ENCODE data around the gene COQ5.

COQ5 gene

DNA sequence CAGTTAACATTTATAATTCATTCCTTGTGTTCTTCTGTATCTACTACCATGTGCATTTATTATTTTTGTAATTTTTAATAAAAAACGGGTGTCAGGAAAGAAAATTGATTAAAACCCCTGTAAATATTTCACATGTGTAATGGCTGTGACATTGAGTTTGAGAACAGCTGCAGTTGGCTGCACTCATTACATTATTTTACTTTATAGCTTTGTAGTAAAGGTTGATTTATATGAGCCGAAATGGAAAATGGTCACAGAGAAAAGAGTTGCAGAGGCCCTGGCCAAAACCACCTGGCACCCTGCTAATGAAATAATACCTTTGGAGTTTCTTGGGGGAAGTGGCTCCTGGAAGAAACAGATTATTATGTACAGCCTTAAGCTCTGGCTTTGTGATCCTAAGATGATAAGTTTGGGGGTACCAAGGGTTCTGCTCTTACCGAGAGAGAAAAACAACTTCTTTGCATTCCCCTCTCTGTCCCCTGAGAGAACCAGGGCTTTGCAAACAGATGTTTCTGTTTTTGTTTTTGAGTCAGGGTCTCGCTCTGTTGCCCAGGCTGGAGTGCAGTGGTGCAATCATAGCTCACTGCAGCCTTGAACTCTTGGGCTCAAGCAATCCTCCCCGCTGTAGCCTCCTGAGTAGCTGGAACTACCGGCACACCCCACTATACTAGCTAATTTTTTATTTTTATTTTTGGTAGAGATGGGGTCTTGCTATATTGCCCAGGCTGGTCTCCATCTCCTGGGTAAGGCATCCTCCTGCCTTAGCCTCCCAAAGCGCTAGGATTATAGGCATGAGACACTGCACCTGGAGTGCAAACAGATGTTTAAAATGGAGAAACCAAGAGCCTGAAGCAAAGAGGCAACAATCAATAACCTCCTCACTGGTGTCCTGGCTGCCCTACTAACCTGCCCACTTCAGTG, 42.7 kb downstream of the COQ5 start:
- DNase-seq (ENCODE audit: low read depth in 2 of 2, low spot score in 1 of 2), result no peak

DNA sequence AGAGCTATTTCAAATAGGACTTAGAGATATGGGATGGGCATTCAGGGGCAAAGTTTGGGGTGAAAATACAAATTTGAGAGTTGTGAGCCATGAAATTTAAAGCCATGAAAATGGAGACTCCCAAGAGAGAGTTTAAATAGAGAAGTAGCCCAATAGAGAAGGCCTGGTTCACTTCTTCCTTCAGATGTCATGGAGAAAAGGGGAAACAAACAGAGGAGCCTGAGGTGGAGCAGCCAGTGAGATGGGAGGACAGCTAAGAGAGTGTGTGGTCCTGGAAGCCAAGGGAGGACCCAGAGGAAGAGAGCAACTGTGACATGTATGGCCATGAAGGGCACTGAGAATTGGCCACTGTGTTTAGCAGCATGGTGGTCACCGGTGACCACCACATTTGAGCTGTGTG, 45.3 kb downstream of the COQ5 start:
- DNase-seq (ENCODE audit: low read depth in 2 of 2, low spot score in 1 of 2), result no peak

DNA sequence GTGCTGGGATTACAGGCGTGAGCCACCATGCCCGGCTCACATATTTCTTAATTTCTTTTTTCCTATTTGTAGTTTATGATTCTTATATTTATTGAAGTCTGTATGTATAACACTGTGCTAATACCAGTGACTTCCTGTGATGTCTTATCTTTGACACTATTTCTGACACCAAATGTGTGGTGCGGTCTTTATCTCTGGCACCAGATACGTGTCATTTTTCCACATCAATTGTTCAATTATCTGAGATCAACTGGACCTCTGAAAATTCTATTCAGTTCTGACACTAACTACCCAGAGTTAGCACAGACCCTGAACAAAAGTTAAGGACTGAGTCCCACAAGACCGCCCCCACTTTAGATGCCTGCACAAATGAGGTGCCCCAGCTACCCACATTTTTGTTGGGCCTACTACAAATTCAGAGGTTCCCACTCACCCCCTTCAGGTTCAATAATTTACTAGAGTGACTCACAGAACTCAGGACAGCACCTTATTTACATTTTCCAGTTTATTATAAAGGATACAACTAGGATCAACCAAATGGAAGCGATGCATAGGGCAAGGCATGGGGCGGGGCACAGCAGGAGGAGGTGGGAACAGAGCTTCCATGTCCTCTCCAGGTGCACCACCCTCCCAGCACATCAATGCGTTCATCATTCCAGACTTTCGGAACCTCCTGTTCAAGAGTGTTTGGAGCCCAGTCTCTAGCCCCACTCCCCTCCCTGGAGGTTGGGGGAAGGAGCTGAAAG, 47.8 kb downstream of the COQ5 start:
- DNase-seq (ENCODE audit: low read depth in 2 of 2, low spot score in 1 of 2), result no peak

DNA sequence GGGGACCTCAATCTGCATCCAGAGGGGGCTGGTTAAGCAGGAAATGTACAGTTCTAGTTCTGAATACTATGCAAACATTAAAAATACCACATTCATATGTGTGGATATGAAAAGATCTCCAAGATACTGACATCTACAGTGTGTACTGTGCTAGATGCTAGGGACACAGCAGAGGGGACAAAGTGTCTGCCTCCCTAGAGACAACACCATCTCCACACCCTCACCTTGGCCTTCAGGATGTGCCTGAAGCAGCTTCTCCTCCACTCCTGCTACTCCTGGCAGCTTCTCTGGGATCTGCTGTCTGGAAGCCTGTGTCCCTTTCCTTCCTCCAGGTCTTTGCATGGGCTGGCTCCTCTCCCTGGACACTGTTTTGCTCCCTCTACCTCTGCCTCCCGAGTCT, 48.7 kb downstream of the COQ5 start:
- DNase-seq (ENCODE audit: low read depth in 2 of 2, low spot score in 1 of 2), result no peak

DNA sequence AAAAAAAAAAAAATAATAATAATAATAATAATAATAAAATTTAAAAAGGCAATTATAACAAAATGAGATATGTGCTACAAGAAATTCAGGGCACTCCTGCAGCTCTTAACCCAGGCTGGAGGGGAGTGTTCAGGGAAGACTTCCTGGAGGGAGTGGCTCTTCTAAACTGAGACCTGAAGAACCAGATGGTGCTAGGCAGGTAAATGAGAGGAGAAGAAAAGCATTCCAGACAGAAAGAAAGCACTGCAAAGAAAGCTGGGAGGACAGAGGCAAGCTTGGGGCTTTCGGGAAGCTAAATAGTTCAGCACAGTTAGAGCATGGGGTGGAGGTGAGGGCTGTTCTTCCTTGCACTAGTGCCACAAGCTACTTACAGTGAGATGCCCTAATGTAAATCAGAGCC, 49.5 kb downstream of the COQ5 start:
- no peak for DNase-seq (ENCODE audit: low read depth in 2 of 2, low spot score in 1 of 2)

DNA sequence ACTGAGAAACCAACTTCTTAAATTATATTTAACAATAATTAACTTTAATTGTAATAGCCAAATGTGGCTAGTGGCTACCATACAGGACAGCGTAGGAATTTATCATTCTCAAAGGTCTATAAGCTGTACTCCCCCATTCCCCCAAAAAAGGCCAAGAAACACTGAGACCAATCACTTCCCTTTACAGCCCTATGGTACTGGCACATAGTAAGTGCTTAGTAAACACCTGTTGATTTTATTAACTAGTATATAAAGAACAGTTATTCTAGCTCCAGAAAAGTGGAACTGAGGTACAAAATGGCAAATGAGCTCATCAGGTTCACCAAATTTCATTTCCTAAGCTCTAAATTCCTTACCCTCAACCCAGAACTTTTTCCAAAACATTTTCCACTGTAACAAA, 53.3 kb downstream of the COQ5 start:
- DNase-seq (ENCODE audit: low read depth in 2 of 2, low spot score in 1 of 2), result no peak

DNA sequence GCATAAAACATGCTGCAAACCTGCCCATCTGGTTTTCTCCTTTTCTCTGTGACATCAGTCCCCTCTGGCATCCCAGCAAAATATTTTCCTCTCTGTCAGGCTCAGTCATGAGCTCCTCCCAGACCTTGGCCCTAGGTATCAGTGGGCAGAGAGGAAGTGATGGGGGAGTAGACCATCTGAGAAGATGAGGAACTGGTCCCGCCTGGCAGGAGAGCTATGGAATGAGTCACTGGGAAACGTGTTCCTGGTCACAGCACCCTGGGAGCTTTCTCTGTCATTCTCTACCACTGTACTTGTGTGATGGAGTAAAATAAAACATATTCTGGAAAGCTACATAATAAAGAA, 54.4 kb downstream of the COQ5 start:
- no peak for DNase-seq (ENCODE audit: low read depth in 2 of 2, low spot score in 1 of 2)

DNA sequence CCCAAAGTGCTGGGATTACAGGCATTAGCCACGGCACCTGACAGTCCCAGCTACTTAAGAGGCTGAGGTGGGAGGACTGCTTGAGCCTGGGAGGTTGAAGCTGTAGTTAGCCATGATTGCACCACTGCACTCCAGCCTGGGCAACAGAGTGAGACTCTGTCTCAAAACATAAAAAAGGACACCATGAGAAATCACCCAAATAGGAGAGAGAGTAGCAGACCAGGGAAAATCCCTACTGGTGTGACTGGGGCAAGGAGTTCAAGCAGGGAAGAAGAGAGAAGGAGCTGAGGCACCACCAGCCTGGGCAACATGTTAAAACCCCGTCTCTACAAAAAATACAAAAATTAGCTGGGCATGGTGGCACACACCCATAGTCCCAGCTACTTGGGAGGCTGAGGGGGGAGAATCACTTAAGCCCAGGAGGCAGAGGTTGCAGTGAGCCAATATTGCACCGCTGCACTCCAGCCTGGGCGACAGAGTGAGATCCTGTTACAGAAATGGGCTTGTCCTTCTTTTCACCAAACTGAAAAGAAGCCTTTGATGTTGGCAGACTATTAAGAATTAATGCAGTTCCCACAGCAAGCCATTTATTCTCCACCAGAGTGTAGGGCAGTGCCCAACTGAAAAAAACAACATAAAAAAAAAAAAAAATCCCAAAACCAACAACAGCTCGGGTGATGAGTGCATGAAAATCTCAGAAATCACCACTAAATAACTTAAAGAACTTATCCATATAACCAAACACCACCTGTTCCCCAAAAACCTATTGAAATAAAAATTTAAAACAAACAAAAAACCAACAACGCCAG, 54.9 kb downstream of the COQ5 start:
- DNase-seq (ENCODE audit: low read depth in 2 of 2, low spot score in 1 of 2), result no peak

DNA sequence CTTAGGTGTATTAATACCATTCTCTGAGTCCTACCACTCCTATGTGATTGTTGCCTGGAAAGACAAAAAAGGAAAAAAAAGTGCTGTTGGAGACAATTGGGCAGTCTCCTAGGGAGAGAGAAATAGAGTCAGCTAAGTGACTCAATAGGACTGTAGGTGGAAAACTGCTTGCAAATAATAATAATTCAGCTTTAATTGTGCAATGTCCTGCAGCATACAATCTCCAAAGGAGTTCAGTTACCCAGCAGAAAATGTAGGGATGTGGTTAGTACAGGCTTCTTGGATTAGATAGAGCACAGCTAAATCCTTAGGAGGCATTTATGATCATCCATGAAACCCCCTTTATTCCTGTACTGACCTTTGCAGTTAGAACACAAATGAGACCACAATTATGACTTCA, 56.4 kb downstream of the COQ5 start:
- no peak for DNase-seq (ENCODE audit: low read depth in 2 of 2, low spot score in 1 of 2)

DNA sequence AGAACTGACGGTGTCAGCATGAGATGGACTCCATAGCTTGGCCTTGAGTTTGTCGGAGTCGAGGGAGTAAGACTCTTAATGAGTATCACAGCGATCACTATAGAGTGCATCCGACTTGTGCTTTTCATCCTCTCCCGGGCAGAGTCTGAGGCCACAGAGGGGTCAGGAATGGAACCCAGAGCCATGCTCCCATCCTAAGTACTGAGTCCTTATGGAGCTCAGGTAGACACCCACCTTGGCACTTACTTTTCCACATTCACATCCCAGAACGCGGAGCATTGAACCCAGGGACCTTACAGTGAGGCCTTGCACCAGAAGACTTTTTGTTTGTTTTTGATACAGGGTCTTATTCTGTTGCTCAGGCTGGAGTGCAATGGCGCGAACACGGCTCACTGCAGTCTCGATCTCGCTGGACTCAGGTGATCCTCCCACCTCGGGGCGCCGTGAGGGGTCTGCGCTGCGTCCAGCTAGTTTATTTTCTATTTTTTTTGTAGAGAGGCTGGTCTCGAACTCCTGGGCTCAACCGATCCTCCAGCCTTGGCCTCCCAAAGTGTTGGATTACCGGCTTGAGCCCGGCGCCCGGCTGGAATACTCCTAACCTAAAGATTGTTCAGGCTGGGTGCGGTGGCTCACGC, 58.7 kb downstream of the COQ5 start:
- no peak for DNase-seq (ENCODE audit: low read depth in 2 of 2, low spot score in 1 of 2)

DNA sequence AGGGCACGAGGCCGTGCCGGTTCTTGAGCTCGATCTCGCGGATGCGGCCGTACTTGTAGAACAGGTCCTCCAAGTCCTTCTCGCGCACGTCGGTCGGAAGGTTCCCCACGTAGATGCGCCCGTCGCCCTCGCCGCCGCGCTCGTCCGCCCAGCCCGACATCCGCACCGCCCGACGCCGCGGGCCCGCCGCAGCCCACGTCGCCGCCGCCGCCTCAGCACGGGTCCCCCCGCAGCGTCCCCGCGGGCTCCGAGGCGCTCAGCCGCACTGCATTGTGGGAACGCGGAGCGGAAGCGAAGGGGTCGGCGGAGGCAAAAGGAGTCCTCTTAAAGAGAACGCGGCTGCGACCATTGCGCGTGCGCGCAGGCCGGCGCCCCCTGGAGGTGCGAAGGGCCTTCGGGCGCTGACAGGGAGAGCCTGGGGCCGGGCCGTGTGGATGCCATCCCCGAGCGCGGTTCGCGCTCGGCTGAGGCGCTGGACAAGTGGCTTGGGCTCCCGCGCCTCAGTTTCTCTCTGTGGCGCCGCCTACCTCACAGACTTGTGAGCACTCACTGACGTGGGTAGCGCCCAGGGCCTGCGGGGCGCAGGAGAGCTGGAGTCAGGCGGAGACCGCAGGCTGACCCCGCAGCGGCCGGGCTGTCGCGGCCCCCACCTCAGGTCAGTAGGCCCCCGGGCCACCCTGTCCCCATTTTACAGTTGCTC, 59.4 kb downstream of the COQ5 start, which contains the start of gene SRSF9:
Gene SRSF9 (minus strand): TSS at position 299 of the 700 bp plus-strand sequence. CDS start 139 bp downstream, at position 160.
- DNase-seq (ENCODE audit: low read depth in 2 of 2, low spot score in 1 of 2), result peak; percentile 95 to 97

DNA sequence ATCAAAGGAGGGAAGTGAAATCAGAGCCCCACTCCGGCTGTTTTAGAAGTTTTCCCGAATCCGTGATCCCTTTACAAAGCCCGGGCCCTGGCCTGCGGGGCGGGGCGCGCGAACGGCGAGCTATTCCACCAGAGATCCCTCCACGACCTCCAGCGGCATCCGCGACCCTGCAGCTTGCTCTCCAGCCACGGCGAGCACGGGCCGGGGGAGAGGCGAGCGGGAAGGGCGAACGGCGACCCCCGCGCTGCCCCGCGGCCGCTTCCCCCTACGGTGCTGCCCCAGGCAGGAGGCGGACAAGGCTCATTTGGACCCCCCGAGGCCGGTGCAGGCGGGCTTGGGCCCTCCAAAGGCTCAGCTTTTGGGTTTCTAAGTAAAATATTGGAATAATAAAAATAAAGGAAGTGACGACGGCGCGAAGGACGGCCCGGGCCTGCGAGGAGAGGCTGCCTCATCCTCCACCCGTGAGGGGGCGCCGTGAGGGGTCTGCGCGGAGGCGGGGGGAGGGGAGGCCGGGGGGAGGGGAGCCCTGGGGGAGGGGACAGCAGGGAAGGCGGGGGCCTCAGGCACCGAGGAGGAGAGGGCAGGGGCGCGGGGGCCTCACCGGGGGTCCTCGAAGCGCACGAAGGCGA, 60.0 kb downstream of the COQ5 start:
- DNase-seq (ENCODE audit: low read depth in 2 of 2, low spot score in 1 of 2), result peak in 1 of 2 donors; percentile 25

DNA sequence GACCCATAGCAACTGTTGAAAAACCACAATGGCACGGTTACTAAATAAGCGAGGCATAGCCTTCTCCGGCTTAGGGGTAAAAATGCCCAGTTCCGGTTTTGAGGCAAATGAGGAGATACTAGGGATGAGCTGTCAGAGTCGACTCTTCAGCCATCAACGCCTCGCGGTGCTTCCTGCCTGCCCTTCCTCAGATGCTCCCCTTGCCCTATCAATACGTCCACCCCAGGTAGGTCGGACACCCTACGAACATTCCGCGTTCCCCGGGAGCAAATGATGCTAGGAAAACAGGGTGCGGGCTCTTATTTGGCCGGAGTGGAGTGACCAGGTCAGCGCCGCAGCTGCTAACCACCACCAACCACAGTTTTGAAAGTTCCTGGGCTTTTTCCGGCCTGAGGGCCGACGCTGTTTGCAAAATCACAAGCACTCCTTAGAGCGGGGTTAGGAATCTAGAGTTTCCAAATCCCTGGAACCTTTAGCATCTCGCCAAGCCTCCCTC, 60.6 kb downstream of the COQ5 start:
- no peak for DNase-seq (ENCODE audit: low read depth in 2 of 2, low spot score in 1 of 2)

DNA sequence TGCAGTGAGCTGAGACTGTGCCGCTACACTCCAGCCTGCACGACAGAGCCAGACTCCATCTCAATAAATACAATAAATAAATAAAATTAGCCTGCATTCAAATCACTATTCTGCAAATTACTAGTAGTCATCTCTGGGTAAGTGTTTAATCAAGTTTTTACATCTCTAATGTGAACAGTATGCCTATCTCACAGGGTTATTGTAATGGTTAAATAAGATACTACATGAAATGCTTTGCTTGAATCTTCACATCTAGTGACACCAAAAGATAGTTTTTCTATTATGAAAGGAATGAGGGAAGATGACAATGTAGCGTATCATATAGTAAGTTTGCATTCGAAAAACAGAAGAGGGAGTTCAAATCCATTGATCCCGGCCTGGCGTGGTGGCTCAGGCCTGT, 61.5 kb downstream of the COQ5 start:
- DNase-seq (ENCODE audit: low read depth in 2 of 2, low spot score in 1 of 2), result no peak

DNA sequence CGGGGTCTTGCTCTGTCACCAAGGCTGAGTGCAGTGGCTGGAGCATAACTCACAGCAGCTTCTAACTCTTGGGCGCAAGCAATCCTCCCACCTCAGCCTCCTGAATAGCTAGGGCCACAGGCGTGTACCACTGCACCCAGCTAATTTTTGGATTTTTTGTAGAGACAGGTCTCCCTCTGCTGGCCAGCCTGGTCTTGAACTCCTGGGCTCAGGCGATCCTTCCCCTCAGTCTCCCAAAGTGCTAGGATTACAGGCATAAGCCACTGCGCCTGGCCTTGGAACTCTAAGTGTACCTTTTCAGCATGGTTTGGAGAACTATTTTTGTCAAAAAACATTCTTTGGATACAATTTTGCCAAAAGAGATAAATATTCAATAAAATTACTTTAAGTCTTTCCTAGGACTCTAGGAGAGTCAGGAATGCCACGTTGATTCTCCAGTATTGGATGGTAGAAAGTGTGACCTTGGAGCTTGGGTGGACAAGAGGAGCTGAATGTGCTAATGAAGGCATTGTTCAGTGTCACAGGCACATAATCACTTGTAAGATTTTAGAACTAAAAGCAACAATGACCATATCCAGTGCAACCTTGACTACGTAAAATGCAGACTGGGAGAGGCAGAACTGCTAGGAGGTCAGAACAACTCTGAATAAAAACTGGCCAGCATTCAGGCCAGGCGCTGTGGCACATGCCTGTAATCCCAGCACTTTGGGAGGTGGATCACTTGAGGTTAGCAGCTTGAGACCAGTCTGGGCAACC, 62.2 kb downstream of the COQ5 start:
- DNase-seq (ENCODE audit: low read depth in 2 of 2, low spot score in 1 of 2), result no peak

DNA sequence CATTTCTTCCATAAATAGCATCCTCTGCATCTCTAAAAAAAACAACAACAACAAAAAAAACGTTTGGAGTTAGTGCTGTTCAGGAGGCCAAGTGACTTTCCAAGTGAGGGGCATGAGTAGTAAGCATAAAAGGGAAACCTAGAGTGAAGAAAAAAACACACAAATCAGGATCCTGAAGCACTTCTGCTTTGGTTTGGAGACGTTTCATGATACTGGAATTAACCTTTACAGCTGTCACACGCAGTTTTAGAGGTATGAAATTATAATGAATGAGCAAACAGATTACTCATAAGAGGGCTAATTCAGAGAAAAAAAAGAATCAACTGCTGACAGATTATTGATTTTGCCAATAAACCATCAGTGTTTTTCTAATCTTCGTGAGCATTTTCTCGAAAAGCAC, 63.2 kb downstream of the COQ5 start:
- DNase-seq (ENCODE audit: low read depth in 2 of 2, low spot score in 1 of 2), result no peak

DNA sequence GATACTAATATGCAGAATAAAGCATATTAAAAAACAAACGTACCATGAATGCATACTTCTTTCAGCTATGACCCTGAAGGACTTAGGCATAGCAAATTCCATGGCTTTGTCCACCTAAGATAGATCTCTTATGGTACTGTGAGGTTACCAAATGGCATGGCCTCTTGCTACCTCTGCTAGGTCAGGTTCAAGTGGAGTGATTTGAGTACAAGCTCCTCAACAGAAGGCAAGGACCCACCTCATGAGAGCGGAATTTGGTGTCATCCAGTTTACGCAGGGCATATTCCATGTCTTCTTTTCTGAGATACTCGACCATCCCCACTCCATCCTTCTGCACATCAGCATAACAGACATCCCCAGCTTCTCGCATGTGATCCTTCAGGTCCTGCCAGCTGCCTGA, 65.2 kb downstream of the COQ5 start:
- DNase-seq (ENCODE audit: low read depth in 2 of 2, low spot score in 1 of 2), result no peak

DNA sequence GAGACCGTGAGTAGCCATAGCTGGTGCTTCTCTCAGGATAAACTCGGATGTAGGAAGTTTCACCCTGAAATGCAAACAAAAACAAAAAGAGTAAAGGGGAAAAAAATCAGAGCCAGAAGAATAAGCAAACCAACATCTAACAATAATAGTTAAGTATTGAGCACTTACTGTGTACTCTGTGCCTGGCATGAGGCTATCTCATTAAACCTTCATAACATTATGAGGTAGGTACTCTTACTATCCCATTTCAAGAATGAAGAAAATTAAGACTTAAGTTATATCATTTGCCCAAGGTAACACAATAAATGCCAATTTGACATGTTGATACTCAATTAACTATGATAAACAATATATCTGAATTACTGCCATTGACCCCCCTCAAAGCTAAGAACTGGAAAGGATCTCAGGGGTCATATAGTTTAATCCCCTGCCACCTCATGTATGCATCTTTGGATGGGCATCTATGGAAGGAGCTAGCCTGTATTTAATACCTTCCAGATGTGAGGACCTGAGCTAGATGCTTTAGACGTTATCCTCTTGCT, 66.8 kb downstream of the COQ5 start:
- no peak for DNase-seq (ENCODE audit: low read depth in 2 of 2, low spot score in 1 of 2)

DNA sequence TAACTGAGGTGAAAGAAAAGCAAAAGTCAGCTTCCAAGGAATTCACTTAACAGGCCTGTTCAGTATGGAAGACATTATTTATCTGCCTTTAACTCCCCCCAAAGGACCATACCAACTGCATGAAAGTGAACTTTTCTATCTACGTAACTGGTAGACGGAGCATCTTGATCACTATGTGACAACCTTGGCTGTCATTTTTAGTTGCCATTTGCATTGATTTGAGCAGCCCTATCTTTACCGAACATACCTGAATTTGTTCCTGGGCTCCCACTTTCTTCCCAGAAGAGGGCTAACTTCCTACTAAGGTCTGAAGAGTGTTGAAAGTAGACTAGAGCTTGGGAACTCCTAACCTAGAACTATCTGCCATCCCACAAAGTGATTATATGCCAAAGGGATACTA, 68.8 kb downstream of the COQ5 start:
- DNase-seq (ENCODE audit: low read depth in 2 of 2, low spot score in 1 of 2), result no peak

All from stimulated activated CD8-positive, alpha-beta memory T cell treated with anti-CD3 and anti-CD28 coated beads, Interleukin-4, amount 100 ng/mL, for 1 hour (primary cell).